Adipose tissue (tissue), 3 donors: ENCODE results near the gene NAP1L5. TPM values are rescaled to one million over a fixed set of nuclear protein-coding genes. Genes with fewer than 3 reads are reported as not detected.

Experiments
- H3K27ac ChIP-seq: one replicate; pipeline ENCODE4 v1.5.1; 2013; ENCODE audit warnings: low read depth, low read length
- WGBS, 3 donors: extraction: QIAGEN DNeasy Blood & Tissue Kit; methylation state at CpG; one replicate each; pipeline ENCODE4 v1.1.7; 2013; 5-methylcytosine and 5-hydroxymethylcytosine counted together
- polyA plus RNA-seq, 3 donors: library from polyadenylated mRNA; stranded (reverse); fragments of 200-250 nt; gene quantifications; one replicate each; pipeline ENCODE4 v1.2.3, GENCODE V29; 2013
- donor health status: healthy with polysubstance abuse.
- donor health status: Bipolar disorder and iron deficiency.
- donor health status: healthy.

The NAP1L5 gene
- polyA plus RNA-seq, 3 donors = 1.7 to 23.5 (median 6.0) TPM

DNA sequence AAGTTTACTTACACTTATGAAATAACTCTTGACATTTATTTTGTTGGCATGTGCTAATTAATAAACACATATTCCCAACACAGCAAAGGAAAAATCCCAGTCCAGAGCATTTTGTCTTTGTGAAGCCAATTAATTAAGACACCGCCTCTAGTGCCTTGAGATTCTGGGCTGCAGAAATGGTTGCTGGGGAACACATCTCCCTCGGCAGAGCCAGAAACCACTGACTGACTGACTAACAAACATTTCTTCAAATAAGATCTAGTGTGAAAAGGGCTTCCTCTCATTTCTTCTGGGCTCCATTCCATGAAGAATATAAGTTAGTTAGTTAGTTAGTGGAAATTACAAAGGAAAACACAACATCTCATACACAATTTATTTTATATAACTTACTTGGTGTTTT, 28.4 kb upstream of the NAP1L5 start:
- H3K27ac ChIP-seq = no peak overlapping the region
- 78 to 84% (median 78%) methylated on average over 2 of the region's 2 CpGs for WGBS, 3 donors

DNA sequence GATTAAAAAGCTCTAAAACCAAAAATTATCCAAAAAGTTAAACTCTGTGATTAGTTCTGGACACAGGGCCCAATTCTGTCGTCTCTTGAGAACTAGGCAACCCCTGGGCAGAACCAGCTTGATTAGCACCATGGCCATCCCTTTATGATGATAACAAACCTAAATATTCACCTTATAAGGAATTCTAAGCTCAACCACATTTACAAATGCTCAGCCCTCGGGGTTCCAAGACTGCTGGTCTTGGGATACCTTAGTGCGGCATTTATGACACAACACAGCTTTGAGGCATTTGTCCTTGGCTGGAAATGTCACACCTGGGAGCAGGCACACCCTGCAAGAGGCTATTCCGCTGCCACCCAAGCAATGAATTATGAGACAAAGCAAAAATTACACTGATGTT, 27.5 kb upstream of the NAP1L5 start:
- 93 to 94% (median 94%) methylated on average over 4 of the region's 4 CpGs for WGBS, 3 donors
- H3K27ac ChIP-seq = no peak overlapping the region

DNA sequence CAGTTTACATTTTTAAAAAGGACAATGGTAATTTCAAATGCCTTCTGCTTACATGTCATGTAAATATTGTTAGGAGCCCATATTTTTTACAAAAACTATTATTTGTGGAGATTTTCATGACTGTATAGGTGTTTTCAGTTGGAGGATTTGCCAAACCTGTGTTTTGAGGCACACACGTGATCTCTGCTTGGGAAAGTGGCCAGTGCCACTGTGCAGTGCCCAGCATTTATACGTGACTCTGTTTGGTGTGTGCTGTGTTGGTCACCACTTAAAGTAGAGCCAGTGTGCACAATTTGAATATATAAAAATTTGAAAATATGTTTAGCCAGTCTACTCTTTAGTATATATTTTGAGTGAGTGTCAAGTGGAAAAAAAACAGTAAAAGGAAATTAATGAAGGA, 26.8 kb upstream of the NAP1L5 start:
- 79 to 88% (median 86%) methylated on average over 2 of the region's 2 CpGs for WGBS, 3 donors
- H3K27ac ChIP-seq = no peak overlapping the region

DNA sequence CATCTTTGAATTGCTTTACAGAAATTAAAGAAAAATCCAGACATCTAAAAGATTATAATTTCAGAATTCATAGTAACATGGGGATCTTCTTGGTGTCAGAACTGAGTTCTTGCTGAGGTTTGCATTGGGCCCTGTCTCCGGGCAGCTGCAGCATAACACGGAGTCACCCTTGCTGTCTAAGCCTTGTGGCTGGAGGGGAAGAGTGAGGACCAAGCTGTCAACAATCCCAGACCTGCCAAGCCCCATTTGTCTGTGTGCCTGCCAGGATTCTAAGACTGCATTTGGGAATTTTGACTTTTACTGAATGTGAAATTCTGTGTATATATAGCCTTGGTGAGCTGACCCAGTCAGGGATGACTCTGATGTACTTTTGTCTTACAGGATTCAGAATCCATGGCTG, 25.2 kb upstream of the NAP1L5 start:
- H3K27ac ChIP-seq = no peak overlapping the region
- WGBS, 3 donors = 64 to 80% (median 79%) methylated on average over 2 of the region's 2 CpGs

DNA sequence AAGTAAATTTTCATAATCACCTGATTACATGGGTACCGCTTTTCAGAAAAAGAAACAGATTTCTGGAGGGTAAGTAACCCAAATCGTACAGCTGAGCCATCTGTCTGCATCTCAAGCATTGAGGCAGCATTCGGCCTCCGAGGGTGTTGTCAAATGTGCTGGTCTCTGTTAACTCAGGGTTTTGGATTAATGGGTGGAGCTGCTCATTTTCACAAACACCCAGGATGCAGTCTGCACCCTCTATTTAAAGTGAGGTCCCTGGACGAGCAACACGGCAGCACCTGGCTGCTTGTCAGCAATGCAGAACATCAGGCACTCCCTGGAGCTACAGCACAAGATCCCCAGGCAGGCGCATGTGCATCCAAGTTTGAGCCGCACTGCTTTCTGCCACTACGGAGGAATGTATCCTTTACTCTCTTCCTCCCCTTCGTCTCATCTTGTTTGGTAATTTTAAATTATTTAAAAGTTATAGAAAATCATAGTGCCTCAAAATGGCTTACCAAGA, 24.7 kb upstream of the NAP1L5 start:
- no peak overlapping the region for H3K27ac ChIP-seq

DNA sequence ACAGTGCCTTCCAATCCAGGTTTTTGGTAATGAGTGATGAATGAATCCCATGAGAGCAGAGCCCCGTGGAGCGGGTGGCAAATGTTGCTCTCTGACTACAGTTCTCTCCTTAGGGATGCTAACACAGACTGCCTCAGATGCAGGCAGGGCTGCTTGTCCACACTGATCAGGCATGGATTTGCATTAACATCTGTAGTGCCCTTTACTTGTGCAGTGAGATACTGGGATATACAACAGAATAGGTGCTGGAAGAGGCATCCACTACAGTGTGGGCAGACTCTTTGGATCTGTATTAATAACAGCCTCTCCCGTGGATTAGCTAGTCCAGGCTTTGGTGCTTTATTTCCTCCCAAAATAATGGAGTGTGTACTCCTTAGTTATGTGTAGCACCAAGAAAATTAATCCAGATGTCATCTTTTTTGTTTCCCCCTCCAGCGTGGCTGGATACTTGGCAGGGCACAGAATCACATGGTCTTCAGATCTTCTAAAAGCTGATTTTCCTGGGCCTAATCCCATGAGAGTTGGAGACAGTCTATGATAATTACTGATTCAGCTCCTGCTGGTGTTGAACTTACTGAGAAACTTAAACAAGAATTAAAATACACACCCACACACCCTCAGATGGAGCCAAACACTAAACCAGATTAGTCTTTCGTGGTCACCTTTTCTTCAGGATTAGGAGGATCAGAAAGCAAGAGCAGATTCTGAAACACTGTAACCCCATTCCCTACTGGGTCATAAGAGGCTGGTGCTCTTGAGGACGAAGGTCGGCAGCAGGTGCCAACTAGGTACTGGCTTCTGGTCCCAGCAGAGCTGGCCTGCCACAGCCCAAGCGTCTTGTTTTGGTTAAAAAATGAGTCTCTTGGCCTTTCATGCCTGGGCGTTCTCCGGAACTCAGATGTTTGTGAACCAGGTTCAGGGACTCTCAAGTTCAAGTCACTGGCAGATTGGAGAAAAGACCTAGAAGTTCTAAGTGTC, 23.1 kb upstream of the NAP1L5 start:
- 72 to 92% (median 81%) methylated on average over 10 of the region's 10 CpGs for WGBS, 3 donors
- no peak overlapping the region for H3K27ac ChIP-seq

More for the DNA sequence above, 24.7 kb upstream of the NAP1L5 start:
- WGBS, 3 donors = 88 to 96% (median 92%) methylated on average over 10 of the region's 10 CpGs

DNA sequence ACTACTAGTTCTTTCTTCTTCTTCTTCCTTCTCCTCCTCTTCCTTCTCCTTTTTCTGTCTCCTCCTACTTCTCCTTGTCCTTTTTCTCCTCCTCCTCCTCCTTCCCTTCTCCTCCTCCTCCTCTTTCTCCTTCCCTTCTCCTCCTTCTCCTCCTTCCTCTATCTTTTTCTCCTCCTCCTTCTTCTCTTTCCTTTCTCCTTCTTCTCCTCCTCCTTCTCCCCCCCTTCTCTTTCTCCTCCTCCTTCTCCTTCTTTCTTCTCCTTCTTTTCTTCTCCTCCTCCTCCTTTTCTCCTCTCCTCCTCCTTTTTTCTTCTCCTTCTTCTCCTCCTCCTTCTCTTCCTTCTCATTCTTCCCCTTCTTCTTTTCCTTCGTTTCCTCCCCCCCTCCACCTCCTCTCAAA, 21.8 kb upstream of the NAP1L5 start:
- 78 to 97% (median 91%) methylated on average over 1 of the region's 1 CpG for WGBS, 3 donors
- H3K27ac ChIP-seq = no peak overlapping the region

DNA sequence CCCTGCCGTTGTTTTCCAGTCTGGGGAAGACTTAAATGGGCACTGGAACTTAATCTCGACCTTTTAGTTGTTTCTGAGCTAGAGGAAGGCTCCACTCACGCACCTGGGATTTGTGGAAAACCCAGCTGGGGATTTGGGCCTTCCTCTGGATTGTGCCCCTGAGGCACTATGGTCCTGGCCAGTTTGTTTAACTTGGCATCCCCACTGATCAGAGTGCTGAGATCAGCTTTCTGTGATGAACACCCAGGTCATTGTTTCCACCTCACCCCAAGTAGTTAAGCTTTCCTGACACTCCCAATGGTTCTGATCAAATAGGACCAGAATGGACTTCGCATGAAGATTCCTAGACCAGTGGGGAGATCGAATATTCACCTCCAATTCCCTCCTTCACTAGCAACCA, 20.5 kb upstream of the NAP1L5 start:
- H3K27ac ChIP-seq = no peak overlapping the region
- 97 to 99% (median 98%) methylated on average over 5 of the region's 5 CpGs for WGBS, 3 donors

DNA sequence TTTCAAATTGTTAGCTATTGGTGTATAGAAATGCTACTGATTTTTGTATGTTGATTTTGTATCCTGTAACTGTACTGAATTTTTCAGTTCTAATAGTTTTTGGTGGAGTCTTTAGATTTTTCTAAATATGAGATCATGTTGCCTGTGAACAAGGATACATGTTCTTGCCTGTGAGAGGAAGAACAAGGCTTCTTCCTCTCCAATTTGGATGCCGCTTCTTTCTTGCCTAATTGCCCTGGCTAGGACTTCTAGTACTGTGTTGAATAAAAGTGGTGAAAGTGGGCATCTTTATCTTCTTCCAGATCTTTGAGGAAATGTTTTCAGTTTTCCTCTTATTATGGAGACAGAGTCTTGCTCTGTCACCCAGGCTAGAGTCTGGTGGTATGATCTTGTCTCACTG, 16.2 kb upstream of the NAP1L5 start:
- 71 to 89% (median 78%) methylated on average over 1 of the region's 1 CpG for WGBS, 3 donors
- no peak overlapping the region for H3K27ac ChIP-seq

DNA sequence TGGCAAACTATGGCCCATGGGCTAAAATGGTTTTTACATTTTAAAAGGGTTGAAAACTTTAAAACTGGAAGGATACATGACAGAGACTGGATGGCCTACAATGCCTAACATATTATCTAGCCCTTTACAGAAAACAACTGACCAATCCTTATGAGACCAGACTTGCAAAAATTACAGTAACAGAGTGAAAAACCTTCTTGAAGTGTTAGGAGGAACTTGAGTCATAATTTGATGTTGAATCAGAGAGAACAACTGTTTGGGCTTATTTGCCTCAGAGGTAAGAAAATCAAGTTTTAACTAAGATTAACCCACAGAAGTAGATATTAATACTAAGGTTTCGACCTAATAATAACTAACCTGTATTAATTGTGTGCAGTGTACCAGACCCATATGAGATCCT, 12.4 kb upstream of the NAP1L5 start:
- no peak overlapping the region for H3K27ac ChIP-seq
- WGBS, 3 donors = 97 to 100% (median 98%) methylated on average over 1 of the region's 1 CpG

DNA sequence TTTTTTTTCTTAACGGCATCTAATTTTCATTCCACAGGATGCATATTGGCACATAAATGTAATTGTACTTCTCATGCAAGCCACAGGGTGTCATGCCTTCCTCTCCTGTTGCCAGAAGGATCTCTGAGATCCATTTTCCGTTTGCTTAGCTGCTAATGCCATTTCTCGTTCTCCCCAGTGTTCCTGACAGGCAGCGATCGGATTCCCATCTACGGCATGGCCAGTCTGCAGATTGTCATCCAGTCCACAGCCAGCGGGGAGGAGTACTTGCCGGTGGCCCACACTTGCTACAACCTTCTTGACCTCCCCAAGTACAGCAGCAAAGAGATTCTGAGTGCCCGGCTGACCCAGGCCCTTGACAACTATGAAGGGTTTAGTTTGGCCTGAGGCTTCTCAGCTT, 8.9 kb upstream of the NAP1L5 start:
- no peak overlapping the region for H3K27ac ChIP-seq
- WGBS, 3 donors = 16 to 48% (median 46%) methylated on average over 9 of the region's 9 CpGs

DNA sequence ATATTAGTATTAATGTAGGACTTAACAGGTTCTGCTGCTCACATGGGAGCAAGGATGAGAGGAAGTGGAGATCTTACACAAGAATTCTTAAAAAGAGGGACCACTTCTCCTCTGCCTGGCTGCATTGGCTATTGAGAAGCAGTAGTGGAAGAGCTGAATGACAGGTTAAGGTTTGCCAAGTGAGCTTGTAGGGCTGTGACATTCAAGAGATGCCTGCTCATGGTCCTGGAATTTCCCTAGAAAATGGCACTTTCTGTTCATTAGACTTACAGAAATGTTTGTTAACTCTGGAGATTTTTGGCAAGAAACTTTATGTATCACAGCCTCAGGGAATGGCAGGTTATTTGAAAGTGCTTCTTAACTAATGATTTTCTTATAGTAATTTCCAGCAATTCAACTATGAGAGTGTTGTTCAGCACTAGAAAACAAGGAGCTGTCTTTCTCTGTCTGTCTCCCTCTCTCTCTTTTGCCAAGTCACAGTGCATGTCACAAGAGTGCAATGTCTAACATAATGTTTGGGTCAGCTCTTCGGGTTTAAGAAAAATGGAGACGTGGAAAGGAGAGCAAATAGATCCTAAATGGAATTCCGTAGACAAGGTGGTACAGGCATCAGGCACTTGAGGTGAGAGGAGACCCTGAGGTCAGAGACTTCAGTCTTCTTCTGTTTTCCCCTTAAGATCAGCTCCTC, 8.3 kb upstream of the NAP1L5 start:
- 55 to 86% (median 72%) methylated on average over 3 of the region's 3 CpGs for WGBS, 3 donors

DNA sequence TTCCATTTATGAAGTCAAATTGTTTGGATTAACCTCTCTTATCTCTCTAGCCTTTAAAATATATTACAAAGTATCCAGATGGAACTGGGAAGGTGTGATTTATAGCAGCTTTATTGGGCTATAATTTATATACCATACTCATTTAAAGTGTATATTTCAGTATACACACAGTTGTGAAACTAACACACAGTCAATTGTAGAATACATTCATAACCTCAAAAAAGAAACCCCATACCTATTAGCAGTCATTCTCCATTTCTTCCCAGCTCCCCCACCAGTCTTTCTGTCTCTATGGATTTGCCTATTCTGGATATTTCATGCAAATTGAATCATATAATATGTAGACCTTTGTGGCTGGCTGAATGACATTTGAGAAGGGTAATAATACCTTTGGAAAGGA, 7.6 kb upstream of the NAP1L5 start:
- no peak overlapping the region for H3K27ac ChIP-seq

More for the DNA sequence above, 8.3 kb upstream of the NAP1L5 start:
- no peak overlapping the region for H3K27ac ChIP-seq

DNA sequence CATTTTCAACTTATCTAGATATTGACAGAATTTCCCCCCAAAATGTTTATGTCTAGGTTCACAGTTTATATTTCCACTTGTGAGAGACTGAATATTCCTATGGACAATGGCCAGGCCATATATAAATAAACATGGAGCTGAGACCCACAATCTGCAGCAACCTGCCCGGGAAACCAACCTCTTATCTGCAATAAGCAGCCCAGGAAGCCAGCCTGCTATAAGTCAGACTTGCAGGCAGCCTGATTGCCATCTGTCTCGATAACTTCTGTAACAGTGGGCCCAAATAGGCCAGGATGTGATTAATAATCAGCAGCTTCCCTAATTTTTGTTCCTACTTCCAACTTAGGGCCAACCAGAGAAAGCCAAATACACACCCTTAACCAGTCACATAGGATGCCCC, 5.2 kb upstream of the NAP1L5 start:
- no peak overlapping the region for H3K27ac ChIP-seq
- WGBS, 3 donors = 75 to 93% (median 77%) methylated on average over 2 of the region's 2 CpGs

DNA sequence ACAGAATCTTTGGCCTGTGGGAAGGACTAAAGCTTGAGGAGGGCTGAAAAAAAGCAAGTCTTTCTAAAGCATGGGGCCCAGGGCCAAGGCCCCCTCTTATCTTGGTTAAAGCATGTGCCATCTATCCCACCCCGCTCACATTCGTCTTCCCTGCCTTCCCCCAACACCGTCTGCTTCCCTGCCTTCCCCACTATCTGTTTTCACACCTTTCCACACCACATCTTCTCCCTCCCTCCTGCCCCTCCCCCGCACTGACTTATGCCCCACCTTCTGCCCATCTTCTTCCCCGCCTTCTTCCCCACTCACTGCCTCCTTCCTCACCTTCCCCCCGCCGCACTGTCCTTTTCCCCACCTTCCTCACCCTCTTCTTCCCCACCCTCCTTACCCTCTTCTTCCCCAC, 890 bp upstream of the NAP1L5 start:
- 95 to 97% (median 97%) methylated on average over 7 of the region's 7 CpGs for WGBS, 3 donors
- H3K27ac ChIP-seq = no peak overlapping the region

DNA sequence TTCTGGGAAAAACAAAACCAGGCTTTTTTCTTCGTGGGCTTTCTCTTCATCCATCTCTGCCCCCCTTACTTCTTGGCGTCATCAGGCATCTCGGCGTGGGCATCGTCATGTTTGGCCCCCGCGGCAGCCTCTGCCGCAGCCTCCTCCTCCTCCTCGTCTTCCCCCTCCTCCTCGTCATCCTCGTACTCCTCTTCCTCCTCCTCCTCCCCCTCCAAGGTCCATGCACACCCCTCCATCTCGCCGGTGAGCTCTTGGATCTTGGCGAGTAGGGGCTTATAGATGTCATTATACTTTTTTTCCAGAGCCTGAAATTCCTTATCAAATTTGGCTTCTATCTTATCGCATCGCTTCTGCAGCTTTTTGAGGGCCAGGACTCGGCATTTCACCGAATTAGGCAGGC, 488 bp downstream of the NAP1L5 start:
- 49 to 55% (median 53%) methylated on average over 18 of the region's 18 CpGs for WGBS, 3 donors
- H3K27ac ChIP-seq = no peak overlapping the region

DNA sequence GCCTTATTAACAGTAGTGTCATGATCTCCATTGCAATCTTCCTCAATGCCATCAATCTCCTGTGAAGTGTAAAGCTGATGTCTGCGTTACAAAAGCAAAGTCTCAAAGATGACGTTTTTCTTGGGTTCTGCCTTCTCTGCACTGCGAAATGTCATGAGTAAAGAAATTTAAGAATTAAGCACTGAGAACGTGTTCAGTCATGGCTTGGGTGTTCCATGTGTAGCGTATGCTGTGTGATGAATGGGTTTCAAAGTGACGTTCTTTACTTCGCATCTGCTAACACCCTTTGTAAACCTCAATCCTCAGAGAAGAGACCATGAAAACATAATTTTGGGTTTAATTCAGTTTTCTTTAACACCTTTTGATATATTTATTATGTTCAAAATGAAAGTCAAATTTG, 999 bp downstream of the NAP1L5 start:
- 71 to 73% (median 71%) methylated on average over 7 of the region's 7 CpGs for WGBS, 3 donors
- H3K27ac ChIP-seq = no peak overlapping the region

DNA sequence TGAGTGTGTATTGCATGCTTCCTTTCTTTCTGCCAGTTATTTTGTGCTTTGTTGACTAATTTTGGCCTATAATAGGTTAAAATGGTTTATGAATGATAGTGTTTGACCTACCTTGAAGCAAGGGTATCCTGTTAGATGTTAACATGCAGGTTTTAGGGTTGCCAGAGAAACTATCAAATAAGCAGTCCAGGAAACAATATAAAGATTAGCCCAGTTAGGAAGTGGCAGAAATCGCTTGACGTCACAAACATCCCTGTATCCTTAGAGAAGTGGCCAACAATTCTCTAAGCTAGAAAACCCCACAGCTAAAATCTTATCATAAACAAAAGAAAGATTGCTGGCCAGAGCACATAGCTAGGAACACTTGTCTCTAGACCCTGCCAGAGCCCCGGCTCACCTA, 3.8 kb downstream of the NAP1L5 start:
- 65 to 78% (median 76%) methylated on average over 3 of the region's 3 CpGs for WGBS, 3 donors
- H3K27ac ChIP-seq = no peak overlapping the region

DNA sequence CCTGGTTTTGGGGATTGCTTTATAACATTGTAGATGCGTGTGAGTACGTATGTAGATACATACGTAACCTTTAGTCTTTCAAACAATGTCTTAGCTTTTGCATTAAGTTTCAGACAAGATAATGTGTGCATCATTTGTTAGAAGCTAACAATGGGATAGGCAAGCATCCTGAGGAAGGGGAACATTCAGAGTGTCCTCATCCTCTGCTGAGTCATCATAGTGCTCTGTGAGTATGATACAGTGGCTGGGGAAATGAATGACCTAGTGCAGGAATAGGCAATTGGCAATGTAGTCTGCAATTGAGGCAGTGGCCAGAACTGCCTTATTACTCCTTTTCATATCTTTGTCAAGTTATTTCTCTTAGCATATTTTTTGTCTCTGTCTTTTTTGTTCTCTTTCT, 7.3 kb downstream of the NAP1L5 start:
- 71 to 96% (median 77%) methylated on average over 3 of the region's 3 CpGs for WGBS, 3 donors
- no peak overlapping the region for H3K27ac ChIP-seq
